Mesothelial cell of epicardium (in vitro differentiated cells): ENCODE measurements around the gene WWOX. TPM values are rescaled to one million over a fixed set of nuclear protein-coding genes. Genes with fewer than 3 reads are reported as not detected.

Experiments used
- DNase-seq, 2 experiments: peaks; one replicate each; pipeline ENCODE4 v3.0.0; 2021; ENCODE audit warnings: low spot score in 2 of 2; ENCODE audit not compliant: unreplicated experiment in 2 of 2
- H3K27ac Mint-ChIP-seq: 2 replicates; pipeline ENCODE4 v1.8.0; 2021; ENCODE audit warnings: mixed read lengths
- H3K27me3 Mint-ChIP-seq: 2 replicates; pipeline ENCODE4 v1.8.0; 2021; ENCODE audit warnings: low read depth, mixed read lengths
- H3K36me3 Mint-ChIP-seq: 2 replicates; pipeline ENCODE4 v1.8.0; 2021; ENCODE audit warnings: mixed read lengths
- H3K4me1 Mint-ChIP-seq: 2 replicates; pipeline ENCODE4 v1.8.0; 2021; ENCODE audit warnings: mixed read lengths
- H3K4me3 Mint-ChIP-seq: 2 replicates; pipeline ENCODE4 v1.8.0; 2021; ENCODE audit warnings: mild to moderate bottlenecking, moderate library complexity, mixed read lengths
- H3K9me3 Mint-ChIP-seq: 2 replicates; pipeline ENCODE4 v1.8.0; 2021; ENCODE audit warnings: mixed read lengths
- total RNA-seq: library from RNA; stranded (reverse); gene quantifications from 3 replicates; pipeline ENCODE4 v1.2.1, GENCODE V29; 2021
- TF ChIP-seq, protein P1 (sequence below): fragments of 200-600 bp; sonication (generic); IDR thresholded peaks from one replicate; pipeline ENCODE4 v1.5.0; 2021; ENCODE audit warnings: antibody characterized with exemption; ENCODE audit not compliant: unreplicated experiment

WWOX gene
- total RNA-seq, 1 donor from 2014 or later: 29.7 TPM

DNA sequence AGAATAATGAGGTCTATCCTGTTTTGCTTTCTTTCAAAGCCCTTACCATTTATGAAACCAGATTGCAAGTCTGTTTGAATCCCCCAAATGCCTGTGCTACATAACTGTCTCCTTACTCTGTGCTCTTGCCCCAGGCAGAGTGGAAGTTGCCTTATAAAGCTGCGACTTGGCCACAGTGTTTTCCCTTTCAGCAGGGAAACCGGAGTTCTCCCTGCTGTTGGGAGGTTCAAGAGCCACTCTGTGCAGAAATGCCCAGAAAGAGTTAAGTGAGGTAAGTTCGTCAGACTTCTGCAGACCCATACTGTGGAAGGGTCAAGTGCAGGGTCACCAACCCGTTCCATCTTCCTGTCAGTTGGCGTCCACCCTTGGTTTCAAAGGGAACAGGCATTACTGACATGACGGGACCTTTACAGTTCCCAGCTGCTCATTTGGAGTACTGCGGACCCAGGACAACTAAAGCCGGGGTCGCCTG is 508.9 kb downstream of the WWOX start:
- TF ChIP-seq, protein P1, sequence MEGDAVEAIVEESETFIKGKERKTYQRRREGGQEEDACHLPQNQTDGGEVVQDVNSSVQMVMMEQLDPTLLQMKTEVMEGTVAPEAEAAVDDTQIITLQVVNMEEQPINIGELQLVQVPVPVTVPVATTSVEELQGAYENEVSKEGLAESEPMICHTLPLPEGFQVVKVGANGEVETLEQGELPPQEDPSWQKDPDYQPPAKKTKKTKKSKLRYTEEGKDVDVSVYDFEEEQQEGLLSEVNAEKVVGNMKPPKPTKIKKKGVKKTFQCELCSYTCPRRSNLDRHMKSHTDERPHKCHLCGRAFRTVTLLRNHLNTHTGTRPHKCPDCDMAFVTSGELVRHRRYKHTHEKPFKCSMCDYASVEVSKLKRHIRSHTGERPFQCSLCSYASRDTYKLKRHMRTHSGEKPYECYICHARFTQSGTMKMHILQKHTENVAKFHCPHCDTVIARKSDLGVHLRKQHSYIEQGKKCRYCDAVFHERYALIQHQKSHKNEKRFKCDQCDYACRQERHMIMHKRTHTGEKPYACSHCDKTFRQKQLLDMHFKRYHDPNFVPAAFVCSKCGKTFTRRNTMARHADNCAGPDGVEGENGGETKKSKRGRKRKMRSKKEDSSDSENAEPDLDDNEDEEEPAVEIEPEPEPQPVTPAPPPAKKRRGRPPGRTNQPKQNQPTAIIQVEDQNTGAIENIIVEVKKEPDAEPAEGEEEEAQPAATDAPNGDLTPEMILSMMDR: no peak
- H3K9me3 Mint-ChIP-seq: no peaks in the 10 kb centered on the region
- DNase-seq: no peak
- H3K27me3 Mint-ChIP-seq: no peaks in the 10 kb centered on the region
- H3K4me1 Mint-ChIP-seq: peaks cover 48% of the 10 kb centered on the region
- no peak overlapping the region for H3K4me3 Mint-ChIP-seq
- H3K36me3 Mint-ChIP-seq: no peaks in the 10 kb centered on the region
- peak overlapping the region; percentile 47 for H3K27ac Mint-ChIP-seq

GRCh38 chr16:78609402-78610274 is 510.2 kb downstream of the WWOX start:
- Mint-ChIP-seq H3K27me3 (no peaks in the 10 kb centered on the region), H3K4me3 (peak overlapping the region; percentile 54), H3K9me3 (no peaks in the 10 kb centered on the region), H3K36me3 (no peaks in the 10 kb centered on the region), H3K27ac (peak overlapping the region; percentile 84), H3K4me1 (peaks cover 48% of the 10 kb centered on the region)
- DNase-seq: no peak
- TF ChIP-seq, protein P1: no peak

GRCh38 chr16:78611318-78611717 is 511.9 kb downstream of the WWOX start:
- Mint-ChIP-seq H3K4me1 (peaks cover 37% of the 10 kb centered on the region), H3K27me3 (no peaks in the 10 kb centered on the region), H3K9me3 (no peaks in the 10 kb centered on the region), H3K36me3 (no peaks in the 10 kb centered on the region), H3K4me3 (no peak overlapping the region), H3K27ac (no peak overlapping the region)
- DNase-seq: no peak
- TF ChIP-seq, protein P1: no peak

DNA sequence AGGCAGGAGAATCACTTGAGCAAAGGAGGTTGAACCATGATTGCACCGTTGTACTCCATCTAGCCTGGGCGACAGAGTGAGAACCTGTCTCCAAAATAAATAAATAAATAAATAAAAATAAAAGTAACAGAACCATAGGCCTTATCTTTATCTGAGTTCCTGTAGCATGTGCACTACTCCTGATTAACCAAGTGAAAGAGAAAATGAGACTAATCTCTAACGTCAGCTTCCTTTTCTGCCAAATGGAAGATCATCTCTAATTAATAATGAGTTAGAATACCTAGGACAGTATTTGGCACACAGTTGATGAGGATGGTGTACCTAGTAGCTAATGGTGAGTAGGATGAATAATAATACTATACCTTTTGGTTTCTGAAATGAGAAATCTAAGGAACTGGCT is 520.4 kb downstream of the WWOX start:
- no peak for DNase-seq
- TF ChIP-seq, protein P1: no peak
- Mint-ChIP-seq H3K4me1 (peaks cover 8% of the 10 kb centered on the region), H3K4me3 (no peak overlapping the region), H3K27me3 (no peaks in the 10 kb centered on the region), H3K27ac (no peak overlapping the region), H3K36me3 (no peaks in the 10 kb centered on the region), H3K9me3 (peaks cover 9% of the 10 kb centered on the region)

DNA sequence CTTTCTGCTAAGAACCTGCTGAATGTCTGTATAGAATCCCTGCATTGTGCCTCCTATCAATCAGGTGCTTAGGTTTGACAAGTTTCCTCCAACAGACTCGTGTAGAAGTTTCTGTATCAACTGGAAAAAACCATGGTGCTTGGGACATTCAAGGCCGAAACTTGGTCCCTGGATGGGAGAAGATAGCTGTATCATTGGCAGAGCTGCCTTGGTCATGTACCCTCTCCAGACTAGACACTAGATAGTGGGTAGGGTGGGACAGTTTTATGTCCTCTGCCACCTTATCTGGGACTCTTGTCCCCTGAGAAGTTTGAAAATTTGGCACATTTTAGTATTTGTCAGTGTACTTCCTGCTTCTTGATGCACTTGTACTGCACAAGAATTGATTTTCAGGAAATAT is 520.8 kb downstream of the WWOX start:
- no peak for DNase-seq
- Mint-ChIP-seq H3K27me3 (no peaks in the 10 kb centered on the region), H3K9me3 (peaks cover 9% of the 10 kb centered on the region), H3K36me3 (no peaks in the 10 kb centered on the region), H3K4me1 (peaks cover 12% of the 10 kb centered on the region), H3K27ac (no peak overlapping the region), H3K4me3 (no peak overlapping the region)
- TF ChIP-seq, protein P1: no peak
